Measurements from ENCODE around the gene WDR90.

GRCh38 chr16:627454-628239 is 21.5 kb upstream of the WDR90 start:
- TF ChIP-seq TAF1 (IDR thresholded peaks at IDR 0.05; ENCODE audit: borderline replicate concordance, low read depth, low read length) (no peak), CBFB (IDR thresholded peaks at IDR 0.05; ENCODE audit: low read depth) (no peak), TBL1XR1 (IDR thresholded peaks at IDR 0.05; ENCODE audit: low read depth, low read length) (no peak), ATF2 (IDR thresholded peaks at IDR 0.05; ENCODE audit: low read length) (no peak), USF1 (IDR thresholded peaks at IDR 0.05; ENCODE audit: borderline replicate concordance, extremely low read length, insufficient read depth, low read depth, low read length) (no peak)
